Activated CD8-positive, alpha-beta T cell treated with anti-CD3 and anti-CD28 coated beads, Interleukin-2, amount 10 ng/mL, durations not matched to agents 7 days and 5 days (primary cell): ENCODE measurements around the gene POR. TPM values are rescaled to one million over a fixed set of nuclear protein-coding genes. Genes with fewer than 3 reads are reported as not detected.

Experiments used
- ATAC-seq: fragments of 150-1000 bp; cut with Tn5 transposase; one replicate; pipeline ENCODE4 v1.10.0; 2021; ENCODE audit warnings: moderate library complexity
- CTCF ChIA-PET: fragments of 350-600 bp; sonication (Branson Sonifier 250); formaldehyde crosslinking; loops from one replicate; lab custom pipeline; 2021; ENCODE audit warnings: antibody characterized with exemption; lab: Charles Lee
- POLR2A ChIA-PET: fragments of 350-600 bp; sonication (Branson Sonifier 250); formaldehyde crosslinking; loops from one replicate; lab custom pipeline; 2021; ENCODE audit warnings: antibody characterized with exemption; lab: Charles Lee
- DNase-seq: peaks from one replicate; pipeline ENCODE4 v3.0.0-alpha.2; 2020
- H3K27ac Mint-ChIP-seq: one replicate; pipeline ENCODE4 v1.8.0; 2021; ENCODE audit warnings: mild to moderate bottlenecking, mixed read lengths
- H3K27me3 Mint-ChIP-seq: one replicate; pipeline ENCODE4 v1.8.0; 2021; ENCODE audit warnings: low read depth, mixed read lengths
- H3K36me3 Mint-ChIP-seq: one replicate; pipeline ENCODE4 v1.8.0; 2021; ENCODE audit warnings: low read depth, mixed read lengths
- H3K4me1 Mint-ChIP-seq: one replicate; pipeline ENCODE4 v1.8.0; 2021; ENCODE audit warnings: low read depth, mixed read lengths
- H3K4me3 Mint-ChIP-seq: one replicate; pipeline ENCODE4 v1.8.0; 2021; ENCODE audit warnings: mild to moderate bottlenecking, mixed read lengths
- H3K9me3 Mint-ChIP-seq: one replicate; pipeline ENCODE4 v1.8.0; 2022; ENCODE audit warnings: mixed read lengths; ENCODE audit not compliant: insufficient read depth
- total RNA-seq, 2 experiments: library from RNA; stranded (reverse); gene quantifications; one replicate each; pipeline ENCODE4 v1.2.3, GENCODE V29; 2021

POR gene
- total RNA-seq, 2 experiments from 2014 or later = 31.8 to 32.2 TPM

GRCh38 chr7:75983471-75984129 lies 68.6 kb downstream of the POR start:
- CTCF ChIA-PET = no interaction called here
- Mint-ChIP-seq H3K4me1 (no peaks in the 10 kb centered on the region), H3K9me3 (no peaks in the 10 kb centered on the region), H3K27ac (no peak overlapping the region), H3K4me3 (no peak overlapping the region), H3K27me3 (no peaks in the 10 kb centered on the region), H3K36me3 (peaks cover 3% of the 10 kb centered on the region)
- no peak for ATAC-seq
- DNase-seq = no peak
- POLR2A ChIA-PET = no interaction called here

- no peaks in the 10 kb centered on the region for H3K9me3 Mint-ChIP-seq
- H3K36me3 Mint-ChIP-seq = peaks cover 3% of the 10 kb centered on the region
- no peaks in the 10 kb centered on the region for H3K4me1 Mint-ChIP-seq
- ATAC-seq = no peak
- no peak for DNase-seq
- ChIA-PET POLR2A (interaction anchor here (0.6 kb wide), 1 partner anchor 68 kb away, joined by 4 read pairs; no protein-coding TSS in a partner anchor), CTCF (interaction anchor here (0.8 to 1.0 kb wide), 2 partner anchors 8 to 9 kb away, joined by 3 to 4 read pairs; no protein-coding TSS in a partner anchor)
- no peaks in the 10 kb centered on the region for H3K27me3 Mint-ChIP-seq
- no peak overlapping the region for H3K4me3 Mint-ChIP-seq
- no peak overlapping the region for H3K27ac Mint-ChIP-seq
These were observed 69.4 kb downstream of the POR start for GRCh38 chr7:75984130-75985008.

GRCh38 chr7:75985009-75985517 lies 70.1 kb downstream of the POR start:
- no peak overlapping the region for H3K27ac Mint-ChIP-seq
- ATAC-seq (no peak), DNase-seq (no peak)
- POLR2A ChIA-PET = interaction anchor here (0.6 kb wide), 1 partner anchor 68 kb away, joined by 4 read pairs; no protein-coding TSS in a partner anchor
- peaks cover 3% of the 10 kb centered on the region for H3K4me1 Mint-ChIP-seq
- no peak overlapping the region for H3K4me3 Mint-ChIP-seq
- no peaks in the 10 kb centered on the region for H3K27me3 Mint-ChIP-seq
- H3K36me3 Mint-ChIP-seq = peaks cover 3% of the 10 kb centered on the region
- CTCF ChIA-PET = interaction anchor here (0.8 to 1.0 kb wide), 2 partner anchors 8 to 9 kb away, joined by 3 to 4 read pairs; no protein-coding TSS in a partner anchor
- no peaks in the 10 kb centered on the region for H3K9me3 Mint-ChIP-seq

GRCh38 chr7:75985518-75986146 lies 70.7 kb downstream of the POR start:
- Mint-ChIP-seq H3K27me3 (no peaks in the 10 kb centered on the region), H3K27ac (no peak overlapping the region), H3K9me3 (no peaks in the 10 kb centered on the region), H3K4me1 (peaks cover 3% of the 10 kb centered on the region), H3K36me3 (peaks cover 3% of the 10 kb centered on the region), H3K4me3 (no peak overlapping the region)
- ChIA-PET POLR2A (no interaction called here), CTCF (interaction anchor here (1.0 kb wide), 1 partner anchor 8 kb away, joined by 4 read pairs; no protein-coding TSS in a partner anchor)
- DNase-seq (no peak), ATAC-seq (no peak)

- H3K36me3 Mint-ChIP-seq = peaks cover 3% of the 10 kb centered on the region
- DNase-seq = no peak
- ChIA-PET POLR2A (no interaction called here), CTCF (no interaction called here)
- no peak overlapping the region for H3K4me3 Mint-ChIP-seq
- H3K27ac Mint-ChIP-seq = no peak overlapping the region
- H3K27me3 Mint-ChIP-seq = no peaks in the 10 kb centered on the region
- no peaks in the 10 kb centered on the region for H3K9me3 Mint-ChIP-seq
- peaks cover 3% of the 10 kb centered on the region for H3K4me1 Mint-ChIP-seq
- no peak for ATAC-seq
These were observed 71.3 kb downstream of the POR start for GRCh38 chr7:75986147-75986781.

- ATAC-seq (no peak), DNase-seq (no peak)
- Mint-ChIP-seq H3K27ac (peak overlapping the region; percentile 40), H3K9me3 (no peaks in the 10 kb centered on the region), H3K4me3 (no peak overlapping the region), H3K36me3 (peaks cover 3% of the 10 kb centered on the region), H3K4me1 (peaks cover 3% of the 10 kb centered on the region), H3K27me3 (no peaks in the 10 kb centered on the region)
- CTCF ChIA-PET = no interaction called here
- POLR2A ChIA-PET = no interaction called here
These were observed 72.3 kb downstream of the POR start for GRCh38 chr7:75987026-75987804.

GRCh38 chr7:75987805-75988567 lies 73.0 kb downstream of the POR start:
- CTCF ChIA-PET = no interaction called here
- Mint-ChIP-seq H3K4me3 (no peak overlapping the region), H3K27me3 (no peaks in the 10 kb centered on the region), H3K27ac (no peak overlapping the region), H3K4me1 (peaks cover 5% of the 10 kb centered on the region), H3K36me3 (peaks cover 3% of the 10 kb centered on the region), H3K9me3 (no peaks in the 10 kb centered on the region)
- DNase-seq (no peak), ATAC-seq (no peak)
- POLR2A ChIA-PET = no interaction called here

GRCh38 chr7:75988568-75989499 lies 73.9 kb downstream of the POR start:
- CTCF ChIA-PET = no interaction called here
- DNase-seq (no peak), ATAC-seq (no peak)
- POLR2A ChIA-PET = no interaction called here
- no peak overlapping the region for H3K4me3 Mint-ChIP-seq
- H3K27me3 Mint-ChIP-seq = no peaks in the 10 kb centered on the region
- no peak overlapping the region for H3K27ac Mint-ChIP-seq
- peaks cover 5% of the 10 kb centered on the region for H3K4me1 Mint-ChIP-seq
- H3K36me3 Mint-ChIP-seq = peaks cover 3% of the 10 kb centered on the region
- no peaks in the 10 kb centered on the region for H3K9me3 Mint-ChIP-seq

GRCh38 chr7:75989500-75990388 lies 74.8 kb downstream of the POR start:
- Mint-ChIP-seq H3K4me3 (no peak overlapping the region), H3K9me3 (no peaks in the 10 kb centered on the region), H3K27me3 (no peaks in the 10 kb centered on the region), H3K27ac (no peak overlapping the region), H3K4me1 (peaks cover 6% of the 10 kb centered on the region), H3K36me3 (peaks cover 3% of the 10 kb centered on the region)
- DNase-seq (no peak), ATAC-seq (no peak)
- ChIA-PET POLR2A (interaction anchor here (0.9 kb wide), 1 partner anchor 75 kb away, joined by 4 read pairs; the partner anchor contains the start of gene POR), CTCF (interaction anchor here (3.7 kb wide), 1 partner anchor 31 kb away, joined by 13 read pairs; no protein-coding TSS in a partner anchor)
